Fibroblast of pulmonary artery (primary cell): Measurements from ENCODE around the gene FHIT.

Experiments
- DNase-seq: peaks from one replicate; pipeline ENCODE4 v3.0.0-alpha.2; 2010; ENCODE audit warnings: low read depth
- H3K4me3 ChIP-seq: replicated peaks from 2 replicates; pipeline ENCODE4 v1.5.1; 2011; ENCODE audit warnings: low read depth, mild to moderate bottlenecking, control low read depth, low read length, moderate library complexity
- CTCF ChIP-seq: IDR thresholded peaks from 2 replicates; pipeline ENCODE4 v1.5.1; 2011; ENCODE audit warnings: mild to moderate bottlenecking, control low read depth, low read length, inconsistent platforms; ENCODE audit errors: missing control alignments

Gene FHIT

GRCh38 chr3:60986552-60986951 is 264.7 kb downstream of the FHIT start:
- DNase-seq = no peak
- TF ChIP-seq CTCF = no peak
- no peak overlapping the region for H3K4me3 ChIP-seq

- DNase-seq = no peak
Observed at GRCh38 chr3:60983906-60984305, 267.3 kb downstream of the FHIT start.

GRCh38 chr3:60980342-60980692 is 270.9 kb downstream of the FHIT start:
- no peak for DNase-seq
- no peak overlapping the region for H3K4me3 ChIP-seq
- TF ChIP-seq CTCF = no peak

More at GRCh38 chr3:60983906-60984305, 267.3 kb downstream of the FHIT start:
- H3K4me3 ChIP-seq = no peak overlapping the region
- no peak for TF ChIP-seq CTCF

GRCh38 chr3:60979461-60980341 is 271.6 kb downstream of the FHIT start:
- H3K4me3 ChIP-seq = no peak overlapping the region
- peak; percentile 8 for DNase-seq
- no peak for TF ChIP-seq CTCF

GRCh38 chr3:60973321-60973720 is 277.9 kb downstream of the FHIT start:
- no peak for TF ChIP-seq CTCF
- no peak overlapping the region for H3K4me3 ChIP-seq
- no peak for DNase-seq

GRCh38 chr3:60972599-60972998 is 278.7 kb downstream of the FHIT start:
- no peak for TF ChIP-seq CTCF
- DNase-seq = no peak
- no peak overlapping the region for H3K4me3 ChIP-seq

- no peak for DNase-seq
- TF ChIP-seq CTCF = no peak
Observed at GRCh38 chr3:60970850-60971249, 280.4 kb downstream of the FHIT start.

More at GRCh38 chr3:60970850-60971249, 280.4 kb downstream of the FHIT start:
- no peak overlapping the region for H3K4me3 ChIP-seq
